Loucy (cell line): ENCODE data around the gene RAB14.

Experiments used
- H2AFZ ChIP-seq: fragments of 200-600 bp; sonication (generic); 2 replicates; pipeline ENCODE4 v1.6.0; 2016; ENCODE audit warnings: antibody characterized with exemption, mild to moderate bottlenecking, low read length, moderate library complexity
- H3F3A ChIP-seq: fragments of 200-600 bp; 2 replicates; pipeline ENCODE4 v1.6.0; 2016; ENCODE audit warnings: antibody characterized with exemption, low read depth, mild to moderate bottlenecking
- H3K27me3 ChIP-seq: fragments of 200-600 bp; sonication (generic); 2 replicates; pipeline ENCODE4 v1.6.1; 2014; ENCODE audit warnings: low read length, mild to moderate bottlenecking; ENCODE audit not compliant: insufficient read depth, poor library complexity, severe bottlenecking
- H3K36me3 ChIP-seq: fragments of 200-600 bp; sonication (generic); 2 replicates; pipeline ENCODE4 v1.6.1; 2016; ENCODE audit warnings: low read length; ENCODE audit not compliant: insufficient read depth
- H3K4me1 ChIP-seq: fragments of 200-600 bp; sonication (generic); 2 replicates; pipeline ENCODE4 v1.5.1; 2014; ENCODE audit warnings: low read length, mild to moderate bottlenecking; ENCODE audit not compliant: insufficient read depth, poor library complexity, severe bottlenecking
- H3K4me2 ChIP-seq: fragments of 200-600 bp; sonication (generic); 2 replicates; pipeline ENCODE4 v1.6.0; 2014; ENCODE audit warnings: antibody characterized with exemption, low read length, low read depth, mild to moderate bottlenecking; ENCODE audit not compliant: poor library complexity, severe bottlenecking
- H3K4me3 ChIP-seq: fragments of 200-600 bp; sonication (generic); 2 replicates; pipeline ENCODE4 v1.5.1; 2014; ENCODE audit warnings: low read length, mild to moderate bottlenecking, mixed read lengths; ENCODE audit not compliant: poor library complexity, severe bottlenecking
- H3K79me2 ChIP-seq: fragments of 200-600 bp; sonication (generic); 2 replicates; pipeline ENCODE4 v1.6.1; 2014; ENCODE audit warnings: low read length; ENCODE audit not compliant: insufficient read depth
- H3K9ac ChIP-seq: fragments of 200-600 bp; sonication (generic); 2 replicates; pipeline ENCODE4 v1.6.0; 2014; ENCODE audit warnings: mild to moderate bottlenecking, low read depth, low read length, moderate library complexity; ENCODE audit not compliant: poor library complexity, severe bottlenecking
- H3K9me2 ChIP-seq: fragments of 200-600 bp; sonication (generic); replicated peaks from 2 replicates; pipeline ENCODE4 v1.6.1; 2016; ENCODE audit warnings: low read depth, low read length, mixed read lengths
- H3K9me3 ChIP-seq: fragments of 200-600 bp; sonication (generic); 2 replicates; pipeline ENCODE4 v1.6.1; 2014; ENCODE audit warnings: mild to moderate bottlenecking, antibody characterized with exemption, low read length, low read depth; ENCODE audit not compliant: insufficient read depth
- H4K20me1 ChIP-seq: fragments of 200-600 bp; sonication (generic); 2 replicates; pipeline ENCODE4 v1.6.0; 2014; ENCODE audit warnings: antibody characterized with exemption, low read length, mild to moderate bottlenecking; ENCODE audit not compliant: insufficient read depth, poor library complexity, severe bottlenecking
- CTCF ChIP-seq: fragments of 200-600 bp; sonication (generic); conservative IDR thresholded peaks from 2 replicates; pipeline ENCODE4 v1.5.1; 2014; ENCODE audit warnings: mild to moderate bottlenecking, antibody characterized with exemption, low read length
- EZH2phosphoT487 ChIP-seq: fragments of 200-600 bp; IDR thresholded peaks from 2 replicates; pipeline ENCODE4 v1.6.1; 2018; ENCODE audit warnings: antibody characterized with exemption, mild to moderate bottlenecking, moderate library complexity, borderline replicate concordance

The RAB14 gene

GRCh38 chr9:121160025-121160424, 41.6 kb downstream of the RAB14 start:
- Histone ChIP-seq H3K27me3 (no peaks in the 10 kb centered on the region), H3F3A (no peaks in the 10 kb centered on the region), H3K79me2 (no peaks in the 10 kb centered on the region), H3K9me2 (no peaks in the 10 kb centered on the region), H4K20me1 (no peaks in the 10 kb centered on the region), H3K9ac (no peak overlapping the region), H3K36me3 (peaks cover 87% of the 10 kb centered on the region), H2AFZ (no peak overlapping the region), H3K9me3 (no peaks in the 10 kb centered on the region), H3K4me1 (peaks cover 6% of the 10 kb centered on the region), H3K4me2 (no peak overlapping the region), H3K4me3 (no peak overlapping the region)
- TF ChIP-seq CTCF (no peak), EZH2phosphoT487 (no peak)

GRCh38 chr9:121157939-121158338, 43.7 kb downstream of the RAB14 start:
- Histone ChIP-seq H3K27me3 (no peaks in the 10 kb centered on the region), H3K9ac (no peak overlapping the region), H3K9me3 (no peaks in the 10 kb centered on the region), H2AFZ (no peak overlapping the region), H3K36me3 (peaks cover 91% of the 10 kb centered on the region), H3K9me2 (no peaks in the 10 kb centered on the region), H3F3A (no peaks in the 10 kb centered on the region), H3K79me2 (no peaks in the 10 kb centered on the region), H3K4me3 (no peak overlapping the region), H4K20me1 (no peaks in the 10 kb centered on the region), H3K4me1 (peaks cover 12% of the 10 kb centered on the region), H3K4me2 (no peak overlapping the region)
- no peak for TF ChIP-seq CTCF
- TF ChIP-seq EZH2phosphoT487, result no peak

- Histone ChIP-seq H3K27me3 (no peaks in the 10 kb centered on the region), H3K79me2 (no peaks in the 10 kb centered on the region), H3K9me3 (no peaks in the 10 kb centered on the region), H3K4me3 (no peak overlapping the region), H3K4me2 (no peak overlapping the region), H3K36me3 (peaks cover 87% of the 10 kb centered on the region), H3K9me2 (no peaks in the 10 kb centered on the region), H4K20me1 (no peaks in the 10 kb centered on the region), H3K4me1 (peaks cover 28% of the 10 kb centered on the region), H3F3A (no peaks in the 10 kb centered on the region; the same call in 1 of the 2 replicates), H2AFZ (no peak overlapping the region), H3K9ac (no peak overlapping the region)
- TF ChIP-seq CTCF (no peak), EZH2phosphoT487 (no peak)
Measured at GRCh38 chr9:121156263-121156731, 45.4 kb downstream of the RAB14 start.
